ENCODE results near the gene ENDOU.

ENDOU gene

GRCh38 chr12:47757364-47757839, 32.1 kb upstream of the ENDOU start:
- no peak for FAIRE-seq

GRCh38 chr12:47755655-47756562, 30.6 kb upstream of the ENDOU start:
- FAIRE-seq, result no peak

- no peak for FAIRE-seq
Observed at GRCh38 chr12:47754881-47755280, 29.6 kb upstream of the ENDOU start.

GRCh38 chr12:47754126-47754525, 28.8 kb upstream of the ENDOU start:
- no peak for FAIRE-seq

GRCh38 chr12:47753021-47754001, 28.0 kb upstream of the ENDOU start:
- FAIRE-seq, result no peak

GRCh38 chr12:47752552-47752951, 27.3 kb upstream of the ENDOU start:
- FAIRE-seq, result no peak

- FAIRE-seq, result no peak
Observed at GRCh38 chr12:47752121-47752520, 26.8 kb upstream of the ENDOU start.

- no peak for FAIRE-seq
Observed at GRCh38 chr12:47751561-47751960, 26.3 kb upstream of the ENDOU start.

- FAIRE-seq, result no peak
Observed at GRCh38 chr12:47750916-47751470, 25.7 kb upstream of the ENDOU start.

- FAIRE-seq, result no peak
Observed at GRCh38 chr12:47750229-47750798, 25.0 kb upstream of the ENDOU start.

- FAIRE-seq, result no peak
Observed at GRCh38 chr12:47748899-47749298, 23.6 kb upstream of the ENDOU start.

GRCh38 chr12:47748507-47748828, 23.2 kb upstream of the ENDOU start:
- FAIRE-seq, result no peak

- FAIRE-seq, result no peak
Observed at GRCh38 chr12:47747596-47748506, 22.6 kb upstream of the ENDOU start.

- no peak for FAIRE-seq
Observed at GRCh38 chr12:47747126-47747525, 21.8 kb upstream of the ENDOU start.

GRCh38 chr12:47746523-47746922, 21.2 kb upstream of the ENDOU start:
- no peak for FAIRE-seq

- FAIRE-seq, result no peak
Observed at GRCh38 chr12:47746073-47746472, 20.8 kb upstream of the ENDOU start.

- FAIRE-seq, result no peak
Observed at GRCh38 chr12:47745485-47746041, 20.3 kb upstream of the ENDOU start.

- no peak for FAIRE-seq
Observed at GRCh38 chr12:47744778-47745436, 19.6 kb upstream of the ENDOU start.

GRCh38 chr12:47744005-47744651, 18.8 kb upstream of the ENDOU start:
- no peak for FAIRE-seq

GRCh38 chr12:47743311-47743860, 18.1 kb upstream of the ENDOU start:
- no peak for FAIRE-seq
